Coronary artery (tissue), 2 donors: ENCODE data around the gene GAP43.
"Not testable (repeated sequence)": the region's sequence is repeated elsewhere in the genome, so short reads cannot be mapped to it uniquely, and the experiment has no call there.

Experiments used
- DNase-seq: peaks from one replicate; pipeline ENCODE4 v3.0.0-alpha.2; 2017; ENCODE audit warnings: low spot score
- H3K27ac ChIP-seq, 2 donors: fragments of 200-600 bp; sonication (generic); one replicate each; pipeline ENCODE4 v1.5.1; 2016 to 2019
- H3K4me3 ChIP-seq: fragments of 200-600 bp; sonication (generic); 2 replicates; pipeline ENCODE4 v1.5.1; 2016; ENCODE audit warnings: mild to moderate bottlenecking, moderate library complexity
- TF ChIP-seq, protein P1 (sequence below): fragments of 200-600 bp; sonication (generic); IDR thresholded peaks from one replicate; pipeline ENCODE4 v1.5.1; 2019; ENCODE audit warnings: antibody characterized with exemption

GAP43 gene

DNA sequence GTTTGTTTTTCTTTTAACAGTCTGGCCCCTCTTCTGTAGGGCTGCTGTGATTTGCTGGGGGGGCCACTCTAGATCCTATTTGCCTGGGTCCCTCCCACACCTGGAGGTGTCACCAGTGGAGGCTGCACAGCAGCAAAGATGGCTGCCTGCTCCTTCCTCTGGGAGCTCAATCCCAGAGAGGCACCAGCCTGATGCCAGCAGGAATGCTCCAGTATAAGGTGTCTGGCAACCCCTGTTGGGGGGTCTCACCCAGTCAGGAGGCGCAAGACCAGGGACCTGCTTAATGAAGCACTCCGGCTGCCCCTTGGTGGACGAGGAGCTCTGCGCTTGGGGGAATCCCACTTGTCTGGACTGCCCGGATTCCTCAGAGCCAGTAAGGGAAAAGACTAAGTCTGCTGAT lies 118.3 kb downstream of the GAP43 start:
- no peak for DNase-seq
- no peak overlapping the region for H3K27ac ChIP-seq
- H3K4me3 ChIP-seq, result no peak overlapping the region
- TF ChIP-seq, protein P1, sequence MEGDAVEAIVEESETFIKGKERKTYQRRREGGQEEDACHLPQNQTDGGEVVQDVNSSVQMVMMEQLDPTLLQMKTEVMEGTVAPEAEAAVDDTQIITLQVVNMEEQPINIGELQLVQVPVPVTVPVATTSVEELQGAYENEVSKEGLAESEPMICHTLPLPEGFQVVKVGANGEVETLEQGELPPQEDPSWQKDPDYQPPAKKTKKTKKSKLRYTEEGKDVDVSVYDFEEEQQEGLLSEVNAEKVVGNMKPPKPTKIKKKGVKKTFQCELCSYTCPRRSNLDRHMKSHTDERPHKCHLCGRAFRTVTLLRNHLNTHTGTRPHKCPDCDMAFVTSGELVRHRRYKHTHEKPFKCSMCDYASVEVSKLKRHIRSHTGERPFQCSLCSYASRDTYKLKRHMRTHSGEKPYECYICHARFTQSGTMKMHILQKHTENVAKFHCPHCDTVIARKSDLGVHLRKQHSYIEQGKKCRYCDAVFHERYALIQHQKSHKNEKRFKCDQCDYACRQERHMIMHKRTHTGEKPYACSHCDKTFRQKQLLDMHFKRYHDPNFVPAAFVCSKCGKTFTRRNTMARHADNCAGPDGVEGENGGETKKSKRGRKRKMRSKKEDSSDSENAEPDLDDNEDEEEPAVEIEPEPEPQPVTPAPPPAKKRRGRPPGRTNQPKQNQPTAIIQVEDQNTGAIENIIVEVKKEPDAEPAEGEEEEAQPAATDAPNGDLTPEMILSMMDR, result no peak

DNA sequence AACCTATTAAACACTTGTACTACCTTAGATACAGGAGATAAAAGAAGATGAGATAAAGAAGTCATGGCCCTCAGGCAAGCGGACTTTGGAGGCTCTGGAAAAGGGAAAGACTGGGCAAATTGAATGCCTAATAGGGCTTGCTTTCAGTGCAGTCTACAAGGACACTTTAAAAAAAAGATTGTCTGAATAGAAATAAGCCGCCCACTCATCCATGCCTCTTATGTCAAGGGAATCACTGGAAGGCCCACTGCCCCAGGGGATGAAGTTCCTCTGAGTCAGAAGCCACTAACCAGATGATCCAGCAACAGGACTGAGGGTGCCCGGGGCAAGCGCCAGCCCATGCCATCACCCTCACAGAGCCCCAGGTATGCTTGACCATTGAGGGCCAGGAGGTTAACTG lies 121.2 kb downstream of the GAP43 start:
- not testable (repeated sequence) for H3K27ac ChIP-seq, H3K4me3 ChIP-seq, DNase-seq

DNA sequence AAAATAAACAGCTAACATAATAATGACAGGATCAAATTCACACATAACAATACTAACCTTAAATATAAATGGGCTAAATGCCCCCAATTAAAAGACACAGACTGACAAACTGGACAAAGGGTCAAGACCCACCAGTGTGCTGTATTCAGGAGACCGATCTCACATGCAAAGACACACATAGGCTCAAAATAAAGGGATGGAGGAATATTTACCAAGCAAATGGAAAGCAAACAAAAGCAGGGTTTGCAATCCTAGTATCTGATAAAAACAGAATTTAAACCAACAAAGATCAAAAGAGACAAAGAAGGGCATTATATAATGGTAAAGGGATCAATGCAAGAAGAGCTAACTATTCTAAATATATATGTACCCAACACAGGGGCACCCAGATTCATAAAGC lies 129.7 kb downstream of the GAP43 start:
- DNase-seq, H3K27ac ChIP-seq, H3K4me3 ChIP-seq: not testable (repeated sequence)

DNA sequence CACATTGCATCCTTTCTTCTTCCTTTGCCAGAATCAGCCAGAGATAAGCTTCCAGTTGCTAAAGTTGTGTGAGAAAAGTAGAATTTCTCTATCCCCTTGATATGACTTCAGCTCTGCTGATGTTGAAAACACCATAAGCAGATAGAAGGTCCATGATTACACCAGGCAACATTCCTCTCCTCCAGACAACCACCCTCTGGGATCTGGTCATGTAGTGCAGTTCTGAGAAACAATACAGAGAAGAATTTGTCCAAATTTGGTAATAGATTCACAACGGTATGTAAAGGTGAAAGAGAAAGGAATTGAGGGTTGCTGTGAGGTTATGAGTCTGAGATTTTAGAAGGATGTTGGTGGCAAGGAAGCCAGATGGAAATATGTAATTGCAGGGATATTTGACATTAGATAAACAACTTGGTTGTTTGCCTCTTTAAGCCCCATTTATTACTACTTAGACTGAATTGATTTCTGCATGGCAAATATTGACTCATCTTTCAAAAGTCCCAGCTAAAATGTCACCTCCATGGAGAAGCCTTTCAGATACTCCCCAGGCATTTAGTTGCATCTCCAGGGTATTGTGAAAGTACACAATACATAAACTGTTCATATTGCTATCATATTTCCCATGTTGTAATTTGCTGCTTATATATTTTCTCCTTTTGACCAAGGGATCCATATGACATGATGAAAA lies 134.9 kb downstream of the GAP43 start:
- TF ChIP-seq, protein P1, result no peak
- Histone ChIP-seq H3K4me3 (no peak overlapping the region), H3K27ac (no peak overlapping the region)
- no peak for DNase-seq

DNA sequence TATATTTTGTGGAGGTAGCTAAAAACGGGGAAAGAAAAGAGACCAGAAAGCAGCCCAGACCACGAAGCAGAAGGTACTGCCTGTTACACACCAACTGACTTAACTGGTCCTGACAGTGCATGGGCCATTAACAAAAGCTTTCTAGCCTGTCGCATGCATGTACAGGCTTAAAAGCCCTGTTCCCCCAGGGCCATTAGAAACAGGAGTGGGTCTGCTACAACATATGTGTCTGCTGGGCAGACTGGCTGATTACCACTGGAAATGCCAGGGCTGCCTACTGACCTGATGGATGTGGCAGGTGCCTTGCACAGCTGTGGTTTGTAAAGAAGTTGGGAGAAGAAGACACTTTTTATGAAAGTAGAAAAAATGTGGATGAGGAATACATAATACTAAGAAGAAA lies 137.4 kb downstream of the GAP43 start:
- no peak overlapping the region for H3K27ac ChIP-seq
- TF ChIP-seq, protein P1, result no peak
- DNase-seq, result no peak
- H3K4me3 ChIP-seq, result no peak overlapping the region

DNA sequence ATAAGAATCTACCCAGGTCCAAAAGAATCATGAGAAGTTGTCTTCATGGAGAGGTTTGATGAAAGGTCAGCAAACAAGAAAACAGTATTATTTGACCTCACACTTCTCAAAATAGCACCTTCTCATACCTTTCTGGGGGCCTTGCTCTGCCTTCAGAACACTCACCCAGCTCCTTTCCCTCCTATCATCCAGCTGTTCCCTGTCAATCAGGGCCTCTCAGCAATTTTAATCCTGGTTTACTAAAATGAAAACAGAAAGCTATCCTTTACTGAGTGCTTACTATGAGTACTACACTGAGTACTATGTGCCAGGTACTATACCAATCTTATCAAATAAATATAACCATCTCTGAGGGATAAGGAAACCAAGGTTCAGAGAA lies 138.6 kb downstream of the GAP43 start:
- no peak for DNase-seq
- H3K27ac ChIP-seq, result no peak overlapping the region
- no peak overlapping the region for H3K4me3 ChIP-seq
- TF ChIP-seq, protein P1, result no peak

DNA sequence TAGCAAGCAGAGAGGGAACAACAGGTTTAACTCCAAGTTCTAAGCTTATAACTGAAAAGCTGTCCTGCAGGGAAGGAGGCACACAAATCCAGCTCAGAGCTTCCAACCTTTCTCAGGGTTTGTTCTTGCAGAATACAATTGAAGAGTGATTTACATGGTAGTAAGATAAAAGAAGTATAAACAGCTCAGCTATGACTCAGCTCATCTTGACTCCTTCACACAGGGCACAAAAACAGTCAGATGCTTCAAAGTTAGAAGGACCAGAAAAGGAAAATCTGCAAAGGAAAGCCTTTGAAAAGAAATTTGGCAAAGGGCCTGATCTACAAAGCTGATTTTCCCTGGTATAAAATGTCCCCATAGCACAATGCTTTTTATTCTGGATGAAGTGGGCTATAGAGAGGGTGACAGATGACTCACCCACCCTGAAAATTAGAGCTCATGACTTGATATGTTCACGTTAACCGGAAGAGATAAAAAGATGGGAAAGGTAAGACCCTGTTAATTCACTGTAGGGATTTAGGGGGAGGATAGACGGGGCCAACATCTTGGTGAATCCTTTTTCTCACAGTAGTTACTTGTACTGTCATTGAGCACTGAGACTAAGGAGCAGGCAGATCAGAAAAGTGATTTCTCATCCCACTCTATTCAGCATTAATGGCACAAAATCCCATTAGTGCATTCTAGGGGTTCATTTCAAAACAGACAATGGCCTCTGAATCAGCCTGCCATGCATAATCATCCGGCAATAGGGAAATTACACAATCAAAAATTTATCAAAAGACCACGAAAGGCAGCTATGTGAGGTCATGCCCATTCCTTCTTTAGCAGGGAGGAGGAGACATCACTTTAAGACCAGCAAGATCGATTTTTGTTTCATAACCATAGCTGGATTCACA lies 143.5 kb downstream of the GAP43 start:
- H3K4me3 ChIP-seq, result no peak overlapping the region
- no peak for DNase-seq
- H3K27ac ChIP-seq, result no peak overlapping the region
- TF ChIP-seq, protein P1, result no peak

DNA sequence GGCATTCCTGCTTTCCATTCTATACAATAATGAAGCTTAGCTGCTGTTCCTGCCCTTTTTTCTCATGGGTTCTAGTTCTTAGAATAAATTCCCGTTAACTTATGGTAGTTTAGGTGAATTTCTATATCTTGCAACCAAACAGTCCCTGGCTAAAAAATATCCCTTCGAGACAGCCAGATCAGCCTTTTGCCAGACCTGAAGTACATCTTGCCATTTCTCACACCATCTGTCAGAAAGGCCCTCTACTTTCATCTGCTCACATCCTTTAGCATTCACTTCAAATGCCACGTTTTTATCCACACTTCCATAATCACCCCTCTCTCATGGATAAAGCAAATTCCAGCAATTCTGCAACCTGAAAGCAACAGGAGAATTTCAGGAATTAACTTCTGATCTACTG lies 145.4 kb downstream of the GAP43 start:
- DNase-seq, result no peak
- no peak overlapping the region for H3K4me3 ChIP-seq
- no peak overlapping the region for H3K27ac ChIP-seq
- TF ChIP-seq, protein P1, result no peak
